ENCODE results near the gene SHROOM4. TPM values are rescaled to one million over a fixed set of nuclear protein-coding genes. Genes with fewer than 3 reads are reported as not detected.
A peak's percentile ranks its signal among the peaks of the same experiment; 100 is the strongest.

Gene SHROOM4
- total RNA-seq, 1 donor from 2014 or later = 27.6 TPM

DNA sequence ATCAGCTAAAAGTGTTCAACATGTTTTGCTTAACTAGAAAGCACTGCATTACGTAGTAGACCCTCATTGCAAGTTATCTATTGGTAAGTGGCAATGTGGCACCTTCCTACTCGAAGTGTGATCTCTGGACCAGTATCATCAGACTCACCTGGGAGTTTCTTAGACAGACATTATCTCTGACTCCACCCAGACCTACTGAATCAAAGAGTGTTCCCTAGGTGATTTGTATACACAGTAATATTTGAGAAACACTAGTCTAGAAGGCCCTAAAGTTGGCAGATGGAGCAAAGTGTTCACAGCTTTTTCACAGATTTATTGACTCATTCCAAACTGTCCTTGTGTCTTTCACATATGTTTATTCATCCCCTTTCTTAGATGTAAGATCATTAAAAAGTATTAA, 35.7 kb downstream of the SHROOM4 start:
- DNase-seq (ENCODE audit: low read depth in 2 of 2) = no peak

DNA sequence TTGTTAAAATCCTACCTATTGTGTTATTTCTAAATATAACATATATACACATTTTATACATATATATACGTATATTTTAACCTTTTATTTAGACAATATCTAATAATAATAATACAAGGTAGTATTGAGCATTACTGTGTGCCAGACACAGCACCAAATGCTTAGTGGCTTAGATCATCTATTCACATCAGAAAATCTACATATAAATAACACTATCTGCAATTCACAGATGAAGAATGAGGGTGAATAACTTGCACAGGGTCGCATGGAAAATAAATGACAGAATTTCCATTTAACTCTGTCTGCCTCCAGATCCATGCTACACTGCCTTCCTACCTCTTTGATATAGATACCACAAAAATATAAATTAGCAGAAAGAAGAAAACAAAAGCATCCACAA, 37.7 kb downstream of the SHROOM4 start:
- no peak for DNase-seq (ENCODE audit: low read depth in 2 of 2)

DNA sequence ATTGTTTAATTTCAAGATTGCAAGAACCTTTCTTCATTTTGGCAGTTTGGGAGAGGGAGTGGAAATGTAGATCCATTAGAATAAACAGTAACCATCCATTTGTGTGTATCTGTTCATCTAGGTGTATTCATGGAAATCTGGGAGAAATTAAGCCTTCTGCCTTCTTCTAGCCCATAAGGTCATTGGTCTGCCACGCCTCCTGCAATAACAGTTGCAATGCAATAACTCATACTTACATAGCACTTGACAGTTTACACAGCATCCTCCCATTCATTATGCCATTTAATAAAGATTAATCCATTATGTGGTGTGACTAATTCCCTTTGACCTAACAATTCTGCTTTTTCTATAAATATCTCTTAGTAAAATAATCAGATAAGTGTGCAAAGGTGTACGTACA, 42.6 kb downstream of the SHROOM4 start:
- no peak for DNase-seq (ENCODE audit: low read depth in 2 of 2)

DNA sequence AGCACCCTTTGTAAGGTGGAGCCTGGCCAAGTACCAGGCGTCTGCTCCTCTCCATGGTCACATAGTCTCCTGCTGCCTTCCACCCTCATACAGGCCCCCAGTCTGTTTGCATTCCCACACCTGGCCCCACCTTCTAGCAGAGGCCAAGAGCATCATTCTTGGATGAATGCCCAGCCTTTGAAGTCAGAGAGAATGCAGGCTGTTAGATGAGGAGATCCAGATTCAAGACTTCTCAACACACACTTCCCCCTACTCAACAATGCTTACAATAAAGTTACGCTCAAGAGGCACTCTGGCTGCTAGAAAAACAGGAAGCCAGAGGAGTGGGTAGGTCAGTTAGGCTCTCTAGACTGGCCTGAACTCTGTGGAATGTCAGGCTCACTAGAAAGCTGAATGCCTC, 43.3 kb downstream of the SHROOM4 start:
- peak; percentile 5 to 43 for DNase-seq (ENCODE audit: low read depth in 2 of 2)

DNA sequence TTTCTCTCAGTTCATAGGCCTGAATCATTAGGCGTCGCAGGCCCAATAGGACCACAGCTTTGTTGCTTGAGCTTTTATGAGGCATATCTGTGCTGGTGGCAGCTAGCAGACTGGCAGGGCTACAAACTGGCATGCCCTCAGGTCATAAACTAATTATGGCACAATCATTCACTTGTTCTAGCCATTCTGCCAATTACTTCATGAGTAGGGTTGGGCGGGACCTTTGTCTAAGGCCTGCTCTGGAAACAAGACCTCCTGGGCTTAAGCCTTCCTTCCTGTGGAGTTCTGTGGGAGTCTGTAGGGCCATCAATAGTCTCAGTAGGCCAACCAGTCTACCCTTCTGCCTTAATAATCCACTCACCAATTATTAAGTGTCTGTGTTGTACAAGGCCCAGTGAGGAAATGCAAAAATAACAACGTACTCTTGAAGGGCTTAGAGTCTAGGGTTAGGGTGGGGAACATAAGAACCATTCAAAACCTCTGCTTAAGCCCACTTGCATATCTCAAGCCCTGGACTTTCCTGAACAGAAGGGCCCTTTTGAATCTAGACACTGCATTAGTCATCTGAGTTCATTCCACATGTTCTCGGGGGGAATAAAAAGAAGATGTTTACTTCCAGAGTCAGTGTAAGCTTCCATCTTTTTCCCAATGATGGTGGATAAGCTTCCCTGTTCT, 44.5 kb downstream of the SHROOM4 start:
- DNase-seq (ENCODE audit: low read depth in 2 of 2) = peak in 1 of 2 donors; percentile 22

DNA sequence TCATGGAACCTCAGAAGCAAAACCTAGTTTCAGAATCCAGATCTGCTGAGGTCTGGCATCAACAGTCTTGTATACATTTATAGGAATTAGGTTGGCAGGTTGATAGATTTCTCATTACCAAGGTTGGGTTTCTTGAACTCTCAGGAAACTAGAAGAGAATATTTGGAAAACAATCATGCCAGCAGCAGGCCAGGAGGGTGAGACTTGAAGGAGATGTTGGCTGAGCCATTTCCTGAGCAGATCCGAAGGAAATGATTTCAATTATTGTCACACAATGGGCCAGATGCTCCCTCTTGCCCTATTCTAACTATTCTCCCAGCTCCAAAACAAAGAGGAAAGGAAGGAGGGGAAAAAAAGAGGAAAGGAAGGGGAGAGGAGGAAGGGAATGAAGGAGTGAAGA, 45.2 kb downstream of the SHROOM4 start:
- DNase-seq (ENCODE audit: low read depth in 2 of 2) = peak in 1 of 2 donors; percentile 82

DNA sequence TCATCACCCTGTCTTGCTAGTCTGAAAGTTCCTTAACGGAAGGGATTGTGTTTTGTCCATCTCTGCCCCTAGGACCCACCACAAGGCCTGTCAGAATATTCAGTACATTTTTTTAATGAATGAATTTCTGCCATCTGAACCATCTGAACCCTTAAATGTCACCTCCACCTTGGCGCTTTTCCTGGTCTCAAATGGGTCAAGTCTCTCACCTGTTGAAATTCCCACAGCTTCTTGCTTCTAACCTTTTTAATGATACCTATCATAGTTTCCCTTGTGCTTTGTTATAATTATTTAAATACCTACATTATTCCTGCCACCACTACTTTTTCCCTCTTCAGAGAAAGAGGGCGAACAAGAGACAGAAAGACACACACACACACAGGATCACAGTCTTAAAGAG, 48.0 kb downstream of the SHROOM4 start:
- DNase-seq (ENCODE audit: low read depth in 2 of 2) = no peak

DNA sequence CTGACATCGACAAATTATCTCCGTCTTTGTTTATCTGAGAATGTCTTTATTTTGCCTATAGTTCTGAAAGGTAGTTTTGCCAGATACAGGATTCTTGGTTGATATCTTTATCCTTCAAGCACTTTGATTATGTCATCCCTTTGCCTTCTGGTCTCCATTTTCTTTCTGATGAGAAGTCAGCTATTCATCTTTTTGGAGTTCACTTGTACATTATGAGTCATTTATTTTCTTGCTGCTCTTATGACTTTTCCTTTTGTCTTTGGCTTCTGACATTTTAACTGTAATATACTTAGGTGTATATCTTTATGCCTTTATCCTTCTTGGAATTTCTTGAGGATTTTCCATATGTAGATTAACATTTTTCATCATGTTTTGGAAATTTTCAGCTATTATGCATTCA, 51.4 kb downstream of the SHROOM4 start:
- DNase-seq (ENCODE audit: low read depth in 2 of 2) = peak in 1 of 2 donors; percentile 48

DNA sequence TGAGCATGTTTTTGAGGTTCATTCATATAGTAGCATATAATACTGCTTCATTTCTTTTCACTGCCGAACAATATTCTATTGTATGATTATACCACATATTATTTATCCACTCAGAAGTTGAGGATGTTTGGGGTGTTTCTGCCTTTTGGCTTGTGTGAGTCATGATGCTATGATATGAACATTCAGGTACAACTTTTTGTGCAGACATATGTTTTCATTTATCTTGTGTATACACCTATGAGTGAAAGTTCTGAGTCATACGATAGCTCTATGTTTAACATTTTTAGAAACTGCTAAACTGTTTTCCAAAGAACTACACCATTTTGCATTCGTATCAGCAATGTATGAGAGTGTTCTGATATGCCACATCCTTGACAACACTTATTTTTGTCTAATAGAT, 57.7 kb downstream of the SHROOM4 start:
- no peak for DNase-seq (ENCODE audit: low read depth in 2 of 2)

DNA sequence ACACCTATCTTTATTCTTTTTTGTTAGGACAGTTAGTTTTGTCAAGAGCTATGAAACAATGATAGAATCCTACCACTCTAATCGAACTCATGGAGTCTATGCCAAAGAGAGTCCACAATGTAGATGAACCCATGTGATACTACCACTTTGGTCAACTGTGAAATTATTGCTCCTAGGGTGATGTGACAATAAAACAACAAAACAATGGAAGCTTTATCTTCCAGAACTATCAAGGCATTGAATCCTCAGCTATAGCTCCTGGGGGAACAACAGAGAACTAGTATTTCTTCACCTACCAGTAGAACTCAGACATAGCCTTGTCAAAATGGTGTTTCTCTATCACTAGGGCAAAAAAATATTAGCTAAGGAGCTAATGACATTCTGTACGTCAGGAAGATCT, 62.9 kb downstream of the SHROOM4 start:
- DNase-seq (ENCODE audit: low read depth in 2 of 2) = no peak

DNA sequence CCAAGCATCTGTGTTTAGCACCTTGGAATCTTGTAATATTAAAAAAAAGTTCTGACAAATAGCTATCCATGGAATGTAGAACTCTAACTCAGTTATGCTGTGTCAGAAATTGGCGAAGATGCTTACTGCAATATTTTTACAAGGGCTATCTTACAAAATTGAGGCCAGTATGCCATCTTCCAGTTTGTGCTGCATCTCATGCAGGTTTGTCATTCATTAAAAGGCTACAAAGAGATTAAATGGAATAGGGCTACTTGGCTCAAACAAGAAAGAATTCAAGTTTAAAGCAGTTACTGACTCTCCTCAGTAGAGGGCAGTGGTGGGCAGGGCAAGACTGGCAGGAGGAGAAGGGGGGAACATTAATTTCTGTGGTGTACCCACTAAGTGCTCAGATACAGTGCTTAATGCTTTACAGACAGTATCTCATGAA, 66.5 kb downstream of the SHROOM4 start:
- peak; percentile 31 to 49 for DNase-seq (ENCODE audit: low read depth in 2 of 2)

DNA sequence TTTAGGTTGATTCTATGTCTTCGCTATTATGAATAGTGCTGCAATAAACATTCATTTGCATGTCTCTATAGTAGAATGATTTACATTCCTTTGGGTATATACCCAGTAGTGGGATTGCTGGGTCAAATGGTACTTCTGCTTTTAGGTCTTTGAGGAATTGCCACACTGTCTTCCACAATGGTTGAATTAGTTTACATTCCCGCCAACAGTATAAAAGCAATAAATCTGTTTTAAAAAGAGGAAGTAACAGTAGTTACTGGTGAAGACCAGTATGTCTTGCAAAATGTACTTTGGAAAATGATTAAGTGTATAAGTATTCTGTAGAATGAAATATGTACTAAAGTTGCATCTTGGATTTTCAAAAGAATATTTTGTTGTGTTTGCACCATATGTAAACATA, 77.3 kb downstream of the SHROOM4 start:
- no peak for DNase-seq (ENCODE audit: low read depth in 2 of 2)

DNA sequence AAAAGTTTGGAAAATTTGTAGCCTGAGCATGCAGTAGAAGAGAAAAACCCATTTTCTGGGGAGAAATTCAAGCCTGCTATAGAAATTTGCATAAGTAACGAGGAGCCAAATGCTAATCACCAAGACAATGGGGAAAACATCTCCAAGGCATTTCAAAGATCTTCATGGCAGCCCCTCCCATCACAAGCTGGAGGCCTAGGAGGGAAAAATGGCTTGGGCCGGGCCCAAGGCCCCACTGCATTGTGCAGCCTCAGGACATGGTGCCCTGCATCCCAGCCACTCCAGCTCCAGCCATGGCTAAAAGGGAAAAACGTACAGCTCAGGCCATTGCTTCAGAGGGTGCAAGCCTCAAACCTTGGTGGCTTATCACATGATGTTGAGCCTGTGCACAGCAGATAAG, 87.7 kb downstream of the SHROOM4 start:
- DNase-seq (ENCODE audit: low read depth in 2 of 2) = no peak

DNA sequence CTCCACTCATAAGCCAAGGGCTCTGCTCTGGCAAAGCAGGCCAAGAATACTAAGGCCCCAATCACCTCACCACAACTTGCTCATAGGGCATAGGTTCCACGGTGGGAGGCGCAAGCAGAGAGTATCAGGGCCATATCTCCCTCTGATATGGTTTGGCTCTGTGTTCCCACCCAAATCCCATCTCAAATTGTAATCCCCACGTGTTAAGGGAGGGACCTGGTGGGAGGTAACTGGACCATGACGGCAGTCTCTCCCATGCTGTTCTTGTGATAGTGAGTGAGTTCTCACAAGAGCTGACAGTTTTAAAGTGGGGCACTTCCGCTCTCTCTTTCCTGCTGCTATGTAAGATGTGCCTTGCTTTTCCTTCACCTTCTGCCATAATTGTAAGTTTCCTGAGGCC, 88.7 kb downstream of the SHROOM4 start:
- DNase-seq (ENCODE audit: low read depth in 2 of 2) = no peak

DNA sequence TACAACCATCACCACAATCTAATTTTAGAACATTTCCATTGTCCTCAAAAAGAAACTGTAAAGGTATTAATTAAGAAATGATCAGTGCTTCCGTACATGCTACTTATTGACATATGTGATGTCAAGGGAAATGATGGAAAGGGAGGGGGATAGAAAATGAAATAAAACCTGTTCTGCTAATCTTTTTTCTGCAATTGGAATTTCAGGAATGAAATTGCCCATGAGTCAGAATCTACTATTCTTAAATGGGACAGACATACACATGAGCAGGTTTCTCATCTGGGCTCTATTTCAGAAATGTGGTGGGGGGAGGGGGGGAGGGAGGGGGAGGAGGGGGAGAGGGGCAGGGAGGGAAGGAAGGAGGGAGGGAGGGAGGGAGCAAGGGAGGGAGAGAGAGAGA, 91.0 kb downstream of the SHROOM4 start:
- no peak for DNase-seq (ENCODE audit: low read depth in 2 of 2)

DNA sequence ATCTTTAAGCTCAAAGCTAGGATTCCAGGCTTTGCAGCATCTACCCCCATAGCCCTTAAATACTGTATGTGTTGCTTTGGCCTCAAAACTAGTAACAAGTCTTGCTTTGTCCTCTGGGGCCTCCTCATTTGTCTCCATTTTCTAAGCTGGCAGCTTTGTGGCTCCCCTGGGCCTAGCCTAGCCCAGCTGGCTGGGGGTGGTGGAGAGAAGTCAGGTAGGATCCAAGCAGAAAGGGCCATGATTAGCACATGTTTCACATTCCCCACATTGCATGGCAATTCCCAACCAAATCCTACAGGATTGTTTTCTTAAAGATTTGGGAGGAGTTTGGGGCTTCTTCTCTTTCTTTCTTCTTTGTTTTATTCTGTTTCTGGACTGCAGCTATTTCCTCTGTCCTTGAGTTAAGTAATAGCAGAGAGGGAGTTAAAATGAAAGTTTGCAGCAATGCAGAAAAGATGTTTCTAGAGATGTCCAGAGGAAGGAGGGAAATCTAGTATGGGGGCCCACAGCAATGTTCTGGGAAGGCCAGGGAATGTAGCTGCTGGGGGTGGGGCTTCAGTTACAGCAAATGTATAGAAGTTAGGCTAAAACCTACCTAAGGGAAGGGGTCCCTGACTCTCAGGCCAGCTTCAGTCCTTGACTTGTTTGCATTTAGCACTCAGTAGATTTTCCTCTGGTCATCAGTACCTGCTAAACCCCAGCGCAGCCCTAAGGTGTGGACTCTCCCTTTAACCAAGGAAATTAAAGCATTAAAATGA, 92.1 kb downstream of the SHROOM4 start:
- DNase-seq (ENCODE audit: low read depth in 2 of 2) = no peak

DNA sequence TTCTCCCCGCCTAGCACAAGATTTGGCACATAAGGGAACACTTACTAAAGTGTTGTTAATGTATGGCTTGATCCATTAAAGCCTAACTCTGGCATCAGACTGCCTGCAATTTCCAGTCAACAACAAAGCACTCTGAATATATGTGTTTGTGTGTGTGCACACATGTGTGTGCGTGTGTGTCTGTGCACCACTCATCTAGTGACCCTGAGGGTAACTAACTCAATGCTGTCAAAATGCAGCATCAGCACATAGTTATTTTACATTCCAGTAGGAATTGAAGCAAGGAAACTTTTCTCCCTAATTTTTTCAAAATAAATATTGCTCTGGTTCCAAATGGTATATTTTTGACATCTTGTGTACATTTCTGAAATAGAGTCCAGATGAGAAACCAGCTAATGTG, 94.4 kb downstream of the SHROOM4 start:
- DNase-seq (ENCODE audit: low read depth in 2 of 2) = no peak

DNA sequence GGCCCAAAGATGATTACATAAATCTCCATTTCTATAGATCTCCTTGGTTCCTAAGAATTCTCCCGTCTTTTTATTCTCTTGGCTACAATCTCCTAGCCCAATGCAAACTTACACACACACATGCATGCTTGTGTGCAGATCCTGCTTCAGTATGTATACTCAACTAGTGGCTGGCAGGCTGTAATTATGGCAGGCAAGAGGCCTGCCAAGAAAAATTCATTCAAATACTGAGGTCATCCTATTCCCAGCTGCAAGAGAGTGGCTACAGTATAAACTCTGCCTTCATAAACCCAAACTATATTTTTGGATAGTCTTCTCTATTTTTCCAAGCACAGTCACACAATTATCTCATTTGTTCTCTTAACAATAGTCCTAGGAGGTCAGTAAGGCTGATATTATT, 95.2 kb downstream of the SHROOM4 start:
- DNase-seq (ENCODE audit: low read depth in 2 of 2) = peak in 1 of 2 donors; percentile 65

DNA sequence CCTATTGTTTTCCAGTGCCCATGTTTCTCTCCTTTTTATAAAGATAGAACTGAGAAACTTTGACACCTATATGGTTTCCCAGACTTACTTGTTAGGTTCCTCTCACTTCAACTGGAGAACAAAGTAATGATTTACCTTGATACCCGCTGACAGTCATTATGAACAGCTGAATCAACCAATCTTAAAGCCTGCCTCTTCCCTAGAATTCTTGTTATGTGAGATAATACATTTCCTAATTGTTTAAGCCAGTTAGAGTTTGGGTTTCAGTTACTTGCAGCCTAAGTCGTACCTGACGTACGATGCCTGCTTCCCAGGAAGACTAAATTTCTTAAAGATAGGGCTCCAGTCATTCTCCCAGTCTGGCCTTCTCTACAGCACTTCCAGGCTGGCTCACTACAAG, 97.3 kb downstream of the SHROOM4 start:
- no peak for DNase-seq (ENCODE audit: low read depth in 2 of 2)

DNA sequence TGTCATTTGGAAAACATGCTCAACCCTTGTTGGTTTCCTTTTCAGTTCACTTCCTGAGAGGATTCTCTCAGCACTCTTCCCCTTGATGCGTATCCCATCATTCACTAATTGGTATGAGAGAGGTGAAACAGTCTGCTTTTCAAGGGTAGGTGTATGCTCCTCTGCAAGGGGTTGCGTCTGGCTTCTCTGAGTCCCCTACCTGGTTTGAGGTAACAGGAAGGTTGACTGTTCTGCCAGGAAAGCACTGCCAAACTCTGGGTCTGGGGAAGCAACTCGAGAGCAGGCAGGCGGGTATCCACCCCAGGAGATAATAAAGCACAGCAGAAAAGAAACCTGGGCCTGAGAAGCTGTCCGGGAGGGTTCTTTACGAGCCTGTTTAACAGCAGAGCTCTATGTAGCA, 101.2 kb downstream of the SHROOM4 start:
- no peak for DNase-seq (ENCODE audit: low read depth in 2 of 2)

DNA sequence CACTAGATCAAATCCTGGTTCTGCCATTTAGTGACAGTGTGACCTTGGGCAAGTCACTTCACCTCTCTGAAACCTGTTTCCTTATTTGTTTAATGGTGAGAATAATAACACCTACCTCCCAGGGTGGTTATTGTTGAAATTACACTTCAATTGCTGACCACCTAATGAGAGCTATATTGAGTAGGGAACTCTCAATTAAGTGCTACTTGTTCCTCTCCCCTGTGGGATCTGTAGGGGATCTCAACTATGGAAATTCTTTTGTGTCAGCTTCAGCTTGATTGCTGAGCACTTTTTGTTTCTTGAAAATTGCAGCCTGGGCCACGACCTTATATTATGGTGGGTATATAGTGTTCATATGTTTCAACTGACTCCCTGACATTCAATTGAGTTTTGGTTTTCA, 102.1 kb downstream of the SHROOM4 start:
- DNase-seq (ENCODE audit: low read depth in 2 of 2) = no peak

DNA sequence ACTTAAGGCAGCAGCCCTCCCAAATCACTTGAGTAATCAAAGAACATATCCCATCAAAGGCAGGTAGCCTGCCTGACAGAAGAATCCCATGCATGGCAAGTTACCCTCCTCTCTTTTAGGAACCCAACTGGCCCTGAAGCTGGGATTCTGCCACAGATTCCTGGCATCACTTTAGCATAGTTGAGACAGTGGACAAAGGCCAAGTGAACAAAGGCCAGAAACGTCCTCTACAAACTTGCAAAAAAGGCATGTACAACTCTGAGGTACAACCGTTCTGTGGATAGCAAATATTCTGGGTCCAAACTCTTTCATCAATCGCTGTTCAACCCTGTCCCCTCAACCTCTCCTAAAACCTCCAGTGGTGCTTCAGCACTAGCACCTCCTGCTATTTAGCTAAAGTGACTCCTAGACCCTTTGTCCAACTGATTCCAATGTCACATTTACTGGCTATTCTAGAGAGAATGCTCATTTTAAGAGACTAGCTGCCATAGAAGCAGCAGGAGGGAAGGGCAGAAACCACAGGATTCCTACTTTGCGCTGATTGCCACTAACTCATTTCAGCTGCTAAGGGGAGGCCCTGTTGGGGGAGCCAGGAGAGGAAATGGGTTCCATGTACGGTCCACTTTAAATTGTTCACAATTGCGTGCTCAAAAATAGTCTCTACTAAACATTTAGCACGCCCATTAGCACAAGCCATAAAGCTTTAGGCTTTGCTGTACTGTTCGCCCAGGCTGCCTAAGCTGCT, 105.9 kb downstream of the SHROOM4 start:
- DNase-seq (ENCODE audit: low read depth in 2 of 2) = no peak

DNA sequence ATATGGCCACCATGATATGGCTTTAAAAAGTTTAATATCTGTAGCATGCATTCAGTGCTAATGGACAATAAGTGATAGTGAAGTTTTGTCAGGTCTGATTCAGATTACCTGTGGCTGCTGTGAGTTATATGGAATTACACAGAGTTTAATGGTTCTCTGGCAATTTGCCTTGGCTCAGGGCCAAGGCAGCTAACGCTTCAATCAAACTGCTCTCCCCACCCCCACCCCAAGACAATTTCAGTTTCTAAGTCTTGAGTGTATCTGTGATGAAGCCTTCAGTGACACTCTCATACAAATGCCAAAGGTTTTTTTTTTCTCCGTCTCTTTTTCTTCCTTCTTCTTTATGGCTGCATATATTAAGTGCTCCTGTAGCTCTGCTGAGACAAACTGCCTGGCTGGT, 106.6 kb downstream of the SHROOM4 start:
- peak in 1 of 2 donors; percentile 36 for DNase-seq (ENCODE audit: low read depth in 2 of 2)

All from lung microvascular endothelial cell (primary cell).